Measurements from ENCODE around the gene NOD2.

NOD2 gene

DNA sequence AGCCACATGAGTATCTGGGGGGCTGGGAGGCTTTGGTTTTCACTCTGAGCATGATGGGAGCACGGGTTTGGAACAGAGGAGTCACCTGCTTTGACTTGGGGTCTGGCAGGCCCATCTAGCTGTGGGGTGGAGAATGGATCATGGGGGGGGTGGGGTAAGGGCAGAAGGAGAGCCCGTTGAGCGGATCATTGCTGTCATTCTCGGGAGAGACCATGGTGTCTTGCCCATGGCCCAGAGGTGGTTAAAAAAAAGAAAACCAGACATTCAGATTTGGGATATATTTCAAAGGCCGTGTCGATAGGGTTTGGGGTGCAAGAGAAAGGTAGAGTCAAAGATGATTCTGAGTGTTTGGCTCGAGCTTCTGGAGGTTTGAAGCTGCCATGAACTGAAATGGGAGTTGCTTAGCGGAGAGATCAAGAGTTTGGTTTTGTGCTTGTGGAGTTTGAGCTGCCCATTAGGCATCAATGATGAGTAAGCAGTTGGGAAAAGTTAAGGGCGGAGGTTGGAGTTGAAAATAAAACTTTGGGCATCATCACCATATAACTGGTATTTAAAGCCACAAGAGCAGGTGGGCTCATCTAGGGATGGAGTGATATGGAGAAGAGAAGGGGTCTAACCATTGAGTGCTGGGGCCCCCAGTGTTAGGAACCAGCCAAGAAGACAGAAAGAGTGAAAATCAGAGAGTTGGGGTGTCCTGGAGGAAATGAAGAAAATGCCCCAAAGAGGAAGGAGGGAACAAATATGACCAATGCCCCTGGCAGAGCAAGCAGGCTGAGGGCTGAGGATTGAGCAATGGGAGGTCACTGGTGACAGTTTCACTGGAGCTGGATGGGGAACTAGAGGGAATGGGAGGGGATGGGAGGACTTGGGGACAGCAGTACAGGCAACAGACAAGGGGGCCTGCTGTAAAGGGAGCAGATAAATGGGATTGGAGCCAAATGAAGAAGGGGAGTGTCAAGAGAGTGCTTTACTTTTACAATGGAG lies 1.9 kb downstream of the NOD2 start:
- DNase-seq, result no peak

DNA sequence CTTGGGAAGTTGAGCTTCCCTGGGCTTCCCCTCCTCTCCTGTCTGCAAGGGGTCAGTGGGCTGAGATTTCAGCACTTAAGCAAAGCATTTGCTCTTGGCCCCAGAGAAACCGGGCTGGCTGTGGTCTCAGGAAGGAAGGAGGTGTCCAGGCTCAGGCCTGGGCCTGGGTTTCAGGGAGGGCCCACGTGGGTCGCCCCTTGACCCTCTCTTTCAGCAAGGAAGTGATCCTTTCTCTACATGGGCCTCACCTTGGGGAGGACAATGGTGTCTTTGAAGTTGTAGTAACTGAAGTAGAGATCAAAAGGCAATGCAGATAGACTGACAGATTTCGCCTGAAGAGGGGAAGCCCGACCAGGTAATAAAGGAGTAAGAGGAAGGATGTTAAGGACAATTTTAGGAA lies 2.7 kb downstream of the NOD2 start:
- no peak for DNase-seq

DNA sequence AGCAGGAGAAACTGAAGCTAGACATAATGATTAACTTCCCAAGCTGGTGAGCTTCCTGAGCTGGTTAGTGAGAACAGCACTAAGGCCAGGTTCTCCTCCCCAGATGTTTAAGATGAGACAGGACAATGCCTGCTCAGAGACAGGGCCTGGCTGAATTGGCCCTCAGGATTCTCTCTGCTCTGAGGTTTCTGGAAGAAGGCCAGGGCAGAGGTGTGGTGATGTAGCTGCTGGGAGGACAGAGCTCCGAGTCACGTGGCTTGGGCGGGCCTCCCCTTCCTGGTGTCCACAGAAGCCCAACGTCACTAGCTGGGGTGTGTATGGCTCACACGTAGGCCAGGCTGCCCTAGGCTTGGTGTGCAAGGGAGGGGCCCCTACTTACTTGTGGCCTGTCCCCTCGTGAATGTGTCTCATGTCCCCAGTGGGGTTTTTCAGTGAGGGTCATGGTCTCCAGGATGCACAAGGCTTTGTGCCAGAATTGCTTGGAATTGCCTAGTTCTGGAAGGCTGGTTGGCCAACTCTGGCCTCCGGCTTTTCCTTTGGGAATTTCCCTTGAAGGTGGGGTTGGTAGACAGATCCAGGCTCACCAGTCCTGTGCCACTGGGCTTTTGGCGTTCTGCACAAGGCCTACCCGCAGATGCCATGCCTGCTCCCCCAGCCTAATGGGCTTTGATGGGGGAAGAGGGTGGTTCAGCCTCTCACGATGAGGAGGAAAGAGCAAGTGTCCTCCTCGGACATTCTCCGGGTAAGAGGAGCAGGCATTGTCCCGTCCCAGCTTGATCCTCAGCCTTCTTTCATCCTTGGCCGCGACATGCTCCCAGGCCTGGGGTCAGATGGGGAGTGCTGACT lies 3.4 kb downstream of the NOD2 start:
- DNase-seq, result peak; percentile 34

DNA sequence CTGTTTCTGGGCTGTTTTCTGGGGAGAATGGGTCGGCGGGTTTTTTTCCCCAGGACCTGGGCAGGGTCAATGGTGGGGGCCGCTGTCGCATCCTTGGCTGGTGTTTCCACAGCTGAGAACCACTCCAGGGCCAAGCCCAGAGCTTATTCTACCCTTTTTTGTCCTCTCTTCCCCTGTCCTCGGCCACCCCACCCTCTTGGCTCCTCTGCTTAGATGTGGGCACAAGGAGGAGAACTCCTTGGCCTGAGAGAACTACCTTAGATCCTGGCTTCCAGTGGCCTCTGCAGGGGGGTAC lies 4.0 kb downstream of the NOD2 start:
- no peak for DNase-seq

DNA sequence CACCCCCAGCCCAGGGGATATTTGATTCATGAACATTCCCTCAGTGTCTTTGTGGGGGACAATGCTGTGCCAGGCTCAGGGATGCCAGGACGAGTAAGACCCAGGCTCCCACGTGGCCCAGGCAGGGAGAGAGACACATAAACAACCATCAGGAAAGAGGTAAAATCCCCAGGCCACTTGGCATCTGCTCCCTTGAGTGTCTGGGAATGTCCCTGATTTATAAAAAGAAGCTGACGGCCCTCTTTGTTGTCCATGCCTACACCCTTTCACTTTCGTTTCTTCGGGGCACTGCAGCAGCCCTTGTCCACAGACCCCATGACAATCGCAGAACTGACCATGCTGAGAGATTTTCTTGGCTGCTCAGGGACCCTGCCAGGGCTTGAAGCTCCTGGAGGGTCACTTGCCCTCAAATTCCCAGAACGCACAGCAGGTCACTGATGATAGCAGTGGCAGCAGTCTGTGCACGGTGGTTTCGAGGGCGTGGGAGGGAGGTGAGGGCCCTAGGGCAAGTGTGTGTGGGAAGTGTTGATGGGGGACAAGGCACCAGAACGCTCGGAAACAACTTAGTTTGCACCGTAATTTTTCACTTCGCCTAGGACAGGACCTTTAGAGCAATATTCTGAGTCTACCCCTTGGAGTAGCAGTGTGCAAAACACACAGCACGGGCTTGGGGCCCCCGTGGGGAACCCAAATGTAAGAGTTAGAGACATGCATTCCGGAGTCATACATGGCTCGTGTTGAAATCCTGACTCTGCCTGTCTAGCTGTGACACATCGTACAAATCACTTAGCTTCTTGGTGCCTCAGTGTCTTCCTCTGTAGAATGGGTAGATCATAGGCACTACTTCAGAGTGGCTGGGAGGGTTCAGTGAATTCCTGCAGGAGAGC lies 4.7 kb downstream of the NOD2 start:
- no peak for DNase-seq

DNA sequence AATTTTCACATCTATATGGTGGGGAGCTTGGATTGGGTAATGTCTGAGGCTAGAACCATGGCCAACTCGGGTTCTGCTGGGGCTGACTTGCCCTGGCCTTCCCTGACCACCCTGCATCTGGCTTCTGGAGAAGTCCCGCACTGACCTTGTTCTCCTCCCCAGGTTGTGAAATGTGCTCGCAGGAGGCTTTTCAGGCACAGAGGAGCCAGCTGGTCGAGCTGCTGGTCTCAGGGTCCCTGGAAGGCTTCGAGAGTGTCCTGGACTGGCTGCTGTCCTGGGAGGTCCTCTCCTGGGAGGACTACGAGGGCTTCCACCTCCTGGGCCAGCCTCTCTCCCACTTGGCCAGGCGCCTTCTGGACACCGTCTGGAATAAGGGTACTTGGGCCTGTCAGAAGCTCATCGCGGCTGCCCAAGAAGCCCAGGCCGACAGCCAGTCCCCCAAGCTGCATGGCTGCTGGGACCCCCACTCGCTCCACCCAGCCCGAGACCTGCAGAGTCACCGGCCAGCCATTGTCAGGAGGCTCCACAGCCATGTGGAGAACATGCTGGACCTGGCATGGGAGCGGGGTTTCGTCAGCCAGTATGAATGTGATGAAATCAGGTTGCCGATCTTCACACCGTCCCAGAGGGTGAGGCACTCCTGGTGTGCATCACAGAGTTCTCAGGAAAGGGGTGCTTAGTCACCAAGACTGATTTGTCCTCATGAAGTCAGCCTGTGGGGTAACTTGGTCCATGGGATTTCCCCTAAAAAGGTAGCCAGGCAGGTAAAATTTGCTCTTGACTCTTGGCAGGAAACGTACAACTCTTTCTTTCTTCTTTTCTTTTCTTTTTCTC lies 6.1 kb downstream of the NOD2 start:
- DNase-seq, result no peak

DNA sequence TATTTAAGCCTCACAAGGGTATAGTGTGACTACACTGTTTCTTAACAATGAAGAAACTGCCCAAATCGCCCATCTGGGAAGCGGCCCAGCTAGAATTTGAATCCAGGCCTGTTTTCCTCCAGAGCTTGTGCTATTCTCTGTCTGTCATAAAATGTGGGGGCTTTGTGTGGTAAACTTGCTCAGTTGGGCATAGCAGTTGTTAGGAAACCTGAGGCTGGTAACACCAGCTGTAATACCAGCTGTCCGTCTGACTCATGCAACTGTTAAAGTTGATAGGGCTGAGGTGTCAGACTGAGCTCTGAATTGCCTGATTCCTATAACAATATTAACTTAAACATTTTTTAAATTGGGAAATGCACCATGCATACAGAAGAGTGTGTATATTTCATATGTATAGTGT lies 9.3 kb downstream of the NOD2 start:
- no peak for DNase-seq

DNA sequence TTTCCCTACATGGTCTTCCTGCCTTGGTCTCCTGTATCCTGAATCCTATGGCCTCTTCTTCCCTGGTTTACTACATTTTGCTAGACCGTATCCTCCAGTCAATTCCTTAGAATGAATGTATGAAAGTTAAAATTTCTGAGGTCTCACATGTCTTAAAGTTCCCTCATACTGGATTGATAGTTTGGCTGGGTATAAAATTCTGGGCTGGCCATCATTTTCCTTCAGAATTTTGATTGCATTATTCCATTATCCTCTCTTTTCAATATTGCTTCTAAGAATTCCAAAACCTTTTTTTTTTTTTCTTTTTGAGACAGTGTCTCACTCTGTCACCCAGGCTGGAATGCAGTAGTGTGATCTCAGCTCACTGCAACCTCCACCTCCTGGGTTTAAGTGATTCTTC lies 10.8 kb downstream of the NOD2 start:
- no peak for DNase-seq

DNA sequence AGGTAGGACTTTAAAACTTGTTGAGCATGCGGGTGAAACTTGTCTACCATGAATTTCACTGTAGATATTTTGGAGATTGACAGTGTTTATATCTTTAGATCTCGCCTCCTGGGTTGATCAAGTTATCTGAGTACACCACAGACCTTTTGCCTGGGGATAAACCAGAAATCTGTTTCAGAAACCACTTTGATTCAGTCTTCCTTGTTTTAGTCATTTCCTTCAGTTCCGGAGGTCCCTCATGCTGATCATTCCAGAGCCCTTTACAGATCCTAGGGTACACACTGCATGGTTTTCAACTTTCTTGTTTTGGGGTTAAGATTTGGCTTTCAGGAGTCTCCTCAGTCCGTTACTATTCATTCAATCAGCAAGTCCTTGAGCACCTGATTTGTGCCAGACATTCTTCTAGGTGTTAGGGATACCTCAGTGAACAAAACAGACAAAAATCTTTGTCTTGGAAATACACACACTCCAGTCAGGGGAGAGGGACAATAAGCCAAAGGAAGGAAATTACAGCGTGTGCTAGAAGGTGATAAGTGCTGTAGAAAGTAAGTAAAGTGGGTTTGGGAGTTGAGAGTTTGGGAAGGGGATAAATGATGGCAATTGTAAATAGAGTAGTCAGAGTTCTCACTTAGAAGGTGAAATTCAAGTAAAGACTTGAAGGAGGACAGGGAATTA lies 12.2 kb downstream of the NOD2 start:
- no peak for DNase-seq

DNA sequence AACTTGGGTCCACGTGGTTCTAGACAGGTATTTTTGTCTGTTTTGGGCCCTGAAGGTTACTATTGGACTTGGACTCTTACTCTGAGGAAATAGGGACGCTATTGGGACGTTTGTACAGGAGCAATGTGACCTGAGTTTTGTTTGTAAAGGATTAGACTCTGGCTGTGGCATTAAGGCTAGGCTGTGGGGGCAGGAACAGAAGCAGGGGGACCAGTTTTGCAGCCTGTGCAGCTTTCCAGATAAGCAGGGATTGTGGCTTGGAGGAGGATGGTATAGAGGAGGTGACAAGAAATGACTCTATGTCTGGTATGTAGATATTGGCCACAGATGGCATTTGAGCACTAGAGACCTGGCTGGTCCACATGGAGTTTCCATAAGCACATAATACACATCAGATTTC lies 12.8 kb downstream of the NOD2 start:
- DNase-seq, result no peak

DNA sequence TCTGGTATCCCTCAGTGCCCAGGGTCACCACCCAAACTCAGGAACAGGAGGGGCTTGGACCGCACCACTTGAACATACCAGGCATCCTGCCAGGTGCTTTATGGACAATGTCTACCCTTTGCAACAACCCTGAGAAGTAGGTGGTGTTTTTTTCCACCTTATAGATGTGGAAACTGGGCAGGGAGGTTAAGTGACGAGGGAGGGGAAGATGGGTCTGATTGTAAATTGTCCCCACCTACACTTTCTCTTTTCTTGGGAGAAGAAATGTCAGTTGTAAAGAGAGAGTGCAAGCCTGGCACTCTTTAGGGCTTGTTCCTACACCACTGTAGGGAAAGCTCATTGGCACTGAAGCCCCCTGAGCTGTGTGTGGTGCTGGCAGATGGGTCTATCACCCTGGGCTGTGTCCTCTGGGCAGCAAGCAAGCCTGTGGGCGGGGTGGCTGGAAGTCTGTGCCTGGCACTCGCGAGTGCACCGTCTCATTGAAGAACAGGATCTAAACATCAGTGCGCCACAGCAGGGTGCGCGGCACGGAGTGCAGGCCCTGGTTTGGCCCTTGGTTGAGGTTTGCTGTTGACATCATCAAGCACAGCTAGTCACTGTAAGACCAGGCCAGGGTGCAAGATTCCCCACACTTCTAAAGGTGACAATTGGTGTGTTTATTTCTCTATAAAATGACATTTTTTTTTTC lies 15.1 kb downstream of the NOD2 start:
- no peak for DNase-seq

DNA sequence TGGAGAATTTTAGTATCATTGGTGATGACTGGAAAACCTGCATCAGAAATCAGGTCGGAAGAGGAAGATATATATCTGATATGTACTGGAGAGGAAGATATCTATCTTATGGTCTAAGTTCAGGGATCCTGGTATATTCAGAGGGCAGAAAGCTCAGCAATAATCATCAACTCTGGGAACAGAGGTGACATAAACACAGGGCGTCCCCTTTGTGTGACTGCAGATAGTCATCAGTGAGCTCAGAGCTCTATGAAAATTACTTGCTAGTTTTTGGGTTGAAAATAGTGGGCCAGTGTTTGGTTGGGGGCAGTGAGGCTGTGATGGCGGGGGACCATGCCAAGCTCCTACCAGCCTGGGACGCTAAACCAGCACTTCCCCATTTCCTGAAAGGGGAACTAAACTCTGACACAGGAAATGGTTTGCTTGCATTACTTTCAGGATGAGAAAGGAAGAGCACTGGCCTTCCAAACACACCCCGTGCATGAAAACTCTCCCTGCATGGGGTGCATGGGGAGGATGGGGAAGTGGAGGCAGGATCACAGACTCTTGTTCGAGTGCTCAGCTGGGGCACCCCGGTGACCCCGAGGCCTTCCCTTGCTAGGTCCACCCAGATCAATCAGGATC lies 15.8 kb downstream of the NOD2 start:
- no peak for DNase-seq

DNA sequence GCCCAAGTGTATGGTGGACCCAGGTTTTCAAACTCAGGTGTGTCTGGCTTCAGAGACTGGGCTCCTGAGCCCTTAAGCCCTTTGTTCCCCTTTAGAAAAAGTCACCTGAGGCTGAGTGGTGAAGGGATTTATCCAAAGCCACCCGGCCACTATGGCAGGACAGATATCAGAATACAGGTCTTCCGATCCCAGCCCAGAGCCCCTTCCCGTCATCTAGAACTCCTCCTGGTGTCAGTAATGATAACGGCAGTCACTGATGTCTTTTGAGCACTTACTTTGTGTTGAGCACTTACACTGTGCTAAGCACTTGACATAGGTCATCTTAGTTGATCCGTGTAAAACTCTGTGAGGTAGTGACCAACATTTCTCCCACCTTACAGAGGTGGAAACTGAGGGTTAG lies 16.6 kb downstream of the NOD2 start:
- DNase-seq, result no peak

DNA sequence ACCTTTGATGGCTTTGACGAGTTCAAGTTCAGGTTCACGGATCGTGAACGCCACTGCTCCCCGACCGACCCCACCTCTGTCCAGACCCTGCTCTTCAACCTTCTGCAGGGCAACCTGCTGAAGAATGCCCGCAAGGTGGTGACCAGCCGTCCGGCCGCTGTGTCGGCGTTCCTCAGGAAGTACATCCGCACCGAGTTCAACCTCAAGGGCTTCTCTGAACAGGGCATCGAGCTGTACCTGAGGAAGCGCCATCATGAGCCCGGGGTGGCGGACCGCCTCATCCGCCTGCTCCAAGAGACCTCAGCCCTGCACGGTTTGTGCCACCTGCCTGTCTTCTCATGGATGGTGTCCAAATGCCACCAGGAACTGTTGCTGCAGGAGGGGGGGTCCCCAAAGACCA lies 17.6 kb downstream of the NOD2 start:
- DNase-seq, result no peak

DNA sequence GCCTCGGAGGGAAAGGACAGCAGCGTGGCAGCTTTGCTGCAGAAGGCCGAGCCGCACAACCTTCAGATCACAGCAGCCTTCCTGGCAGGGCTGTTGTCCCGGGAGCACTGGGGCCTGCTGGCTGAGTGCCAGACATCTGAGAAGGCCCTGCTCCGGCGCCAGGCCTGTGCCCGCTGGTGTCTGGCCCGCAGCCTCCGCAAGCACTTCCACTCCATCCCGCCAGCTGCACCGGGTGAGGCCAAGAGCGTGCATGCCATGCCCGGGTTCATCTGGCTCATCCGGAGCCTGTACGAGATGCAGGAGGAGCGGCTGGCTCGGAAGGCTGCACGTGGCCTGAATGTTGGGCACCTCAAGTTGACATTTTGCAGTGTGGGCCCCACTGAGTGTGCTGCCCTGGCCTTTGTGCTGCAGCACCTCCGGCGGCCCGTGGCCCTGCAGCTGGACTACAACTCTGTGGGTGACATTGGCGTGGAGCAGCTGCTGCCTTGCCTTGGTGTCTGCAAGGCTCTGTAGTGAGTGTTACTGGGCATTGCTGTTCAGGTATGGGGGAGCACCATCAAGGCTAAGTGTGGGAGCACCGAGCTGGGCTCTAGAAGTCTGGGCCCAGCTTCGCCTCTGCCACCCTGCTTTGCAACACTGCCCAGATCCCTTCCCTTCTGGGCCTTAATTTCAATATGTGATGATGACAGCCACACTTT lies 18.6 kb downstream of the NOD2 start:
- no peak for DNase-seq

DNA sequence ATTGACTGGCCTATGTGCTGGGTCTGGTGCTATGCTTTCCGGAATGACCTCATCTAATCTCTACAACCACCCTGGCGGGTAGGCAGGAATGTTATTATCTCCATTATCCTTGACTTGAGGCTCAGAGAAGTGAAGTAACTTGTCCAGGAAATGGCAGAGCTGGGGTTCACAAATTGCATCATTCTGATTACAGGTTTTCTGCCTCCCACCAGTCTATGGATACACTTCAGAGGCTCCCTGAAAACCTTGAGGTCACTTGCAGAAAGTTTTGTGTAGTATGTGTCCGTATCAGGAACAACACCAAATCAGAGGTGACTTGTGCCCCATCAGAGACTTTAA lies 19.1 kb downstream of the NOD2 start:
- peak; percentile 29 for DNase-seq

DNA sequence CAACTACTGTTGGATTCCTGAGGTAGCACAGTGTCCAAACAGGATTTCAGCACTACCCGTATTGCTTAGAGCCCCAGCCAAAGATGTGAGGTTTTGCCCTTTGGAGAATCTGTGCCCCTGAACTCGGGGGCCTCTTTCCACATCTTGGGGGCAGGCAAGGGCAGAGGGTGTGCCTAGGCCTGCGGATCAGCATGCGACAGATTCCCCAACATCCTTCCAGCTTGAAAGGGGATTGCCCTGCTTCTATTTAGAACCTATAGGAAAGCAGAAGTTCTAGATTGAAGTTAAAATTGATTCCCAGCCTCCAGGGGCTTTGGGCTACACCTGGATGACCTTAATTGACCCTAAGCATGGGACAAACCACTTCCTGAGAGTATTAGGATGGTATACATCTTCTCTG lies 19.6 kb downstream of the NOD2 start:
- no peak for DNase-seq

DNA sequence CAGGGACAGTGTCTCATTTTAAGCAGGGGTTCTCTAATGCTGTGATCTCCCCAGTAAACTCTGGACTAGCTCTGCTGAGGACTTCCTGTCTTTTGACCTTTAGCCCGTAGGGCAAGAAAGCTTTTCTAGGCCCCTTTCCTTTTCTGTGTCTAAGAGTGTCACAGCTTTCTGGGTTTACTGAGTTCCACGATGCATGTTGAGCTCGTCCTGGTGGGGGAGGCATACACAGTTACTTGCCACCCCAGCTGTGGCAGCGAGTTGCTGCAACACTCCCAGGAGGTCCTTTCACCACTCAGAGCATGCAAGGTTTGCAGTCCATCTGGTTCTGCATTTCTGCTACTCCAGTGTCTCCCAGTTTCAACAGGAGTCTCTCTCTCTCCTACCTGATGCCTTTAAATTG lies 23.7 kb downstream of the NOD2 start:
- no peak for DNase-seq

DNA sequence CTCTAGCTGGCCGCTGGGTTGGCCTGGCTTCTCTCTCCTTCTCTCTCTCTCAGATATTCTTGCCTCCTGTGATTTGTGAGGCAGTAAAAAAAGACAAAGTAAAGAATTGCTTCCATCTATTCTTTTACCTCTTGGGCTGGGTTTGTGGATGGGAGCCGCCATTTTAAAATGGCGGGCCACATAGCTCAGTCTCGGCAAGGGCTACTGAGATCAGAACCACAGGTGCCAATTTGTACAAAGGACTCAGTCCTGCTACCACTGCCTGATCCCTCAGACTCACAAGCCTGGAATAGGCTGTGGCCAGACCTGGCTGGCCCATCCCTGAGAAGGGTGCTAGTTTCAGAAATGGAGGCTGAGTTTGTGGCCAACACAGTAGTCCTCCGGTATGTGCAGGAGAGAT lies 24.1 kb downstream of the NOD2 start:
- no peak for DNase-seq

Measured in fibroblast of skin of scalp (primary cell).